A549 (cell line): ENCODE data around the gene RSPH9. TPM values are rescaled to one million over a fixed set of nuclear protein-coding genes. Genes with fewer than 3 reads are reported as not detected.

Experiments used
- ATAC-seq, 2 experiments: fragments of 200-7000 bp in 1 of 2; fragments of >200 bp in 1 of 2; cut with Nextera tagmentation in 1 of 2; cut with Tn5 transposase in 1 of 2; 3 replicates each; pipeline versions ENCODE4 v1.8.0 to v1.9.1; 2018 to 2020; ENCODE audit warnings: mild to moderate bottlenecking in 1 of 2, moderate library complexity in 1 of 2
- CTCF ChIA-PET: fragments of 300-600 bp; sonication (Branson Sonifier 250); formaldehyde crosslinking; extraction: SDS; loops from one replicate; lab custom pipeline; 2021; ENCODE audit warnings: antibody characterized with exemption, inconsistent platforms; lab: Yijun Ruan, JAX
- POLR2A ChIA-PET: fragments of 350-600 bp; formaldehyde crosslinking; extraction: SDS; loops from one replicate; lab custom pipeline; 2021; ENCODE audit warnings: antibody characterized with exemption, inconsistent platforms; lab: Yijun Ruan, JAX
- DNase-seq, 2 experiments: peaks; one replicate each; pipeline versions ENCODE4 v3.0.0 to v3.0.0-alpha.2; 2011 to 2016; ENCODE audit warnings: low read depth in 1 of 2, low spot score in 1 of 2
- FAIRE-seq: peaks from 2 replicates; lab custom pipeline; 2011; peaks lifted over from hg19 to GRCh38; lab: Jason Lieb, UNC
- H3K27ac ChIP-seq, 2 experiments: fragments of >200 bp; sonication (Bioruptor Twin); formaldehyde crosslinking; 3 replicates each; pipeline ENCODE4 v1.5.1; 2016 to 2017
- H3K4me1 ChIP-seq: fragments of >200 bp; sonication (Bioruptor Twin); formaldehyde crosslinking; 3 replicates; pipeline ENCODE4 v1.6.1; 2016
- H3K4me2 ChIP-seq: fragments of >200 bp; sonication (Bioruptor Twin); formaldehyde crosslinking; 3 replicates; pipeline ENCODE4 v1.6.1; 2016
- H3K4me3 ChIP-seq: fragments of >200 bp; sonication (Bioruptor Twin); formaldehyde crosslinking; 3 replicates; pipeline ENCODE4 v1.5.1; 2016
- H3K9me3 ChIP-seq: fragments of >200 bp; sonication (Bioruptor Twin); formaldehyde crosslinking; 3 replicates; pipeline ENCODE4 v1.6.1; 2016
- EHF ChIP-seq: fragments of 250-450 bp; sonication (Bioruptor Pico); IDR thresholded peaks from 2 replicates; pipeline ENCODE4 v1.5.0; 2020; ENCODE audit warnings: mild to moderate bottlenecking
- FOSB ChIP-seq: fragments of 250-450 bp; sonication (Bioruptor Pico); IDR thresholded peaks from 2 replicates; pipeline ENCODE4 v1.5.0; 2020; ENCODE audit warnings: mild to moderate bottlenecking, moderate library complexity
- FOXS1 ChIP-seq: fragments of 250-450 bp; sonication (Bioruptor Pico); IDR thresholded peaks from 2 replicates; pipeline ENCODE4 v1.5.0; 2020; ENCODE audit warnings: mild to moderate bottlenecking, moderate library complexity
- HEYL ChIP-seq: fragments of 250-450 bp; sonication (Bioruptor Pico); IDR thresholded peaks from 2 replicates; pipeline ENCODE4 v1.8.0; 2021; ENCODE audit warnings: mild to moderate bottlenecking, moderate library complexity
- HOXB5 ChIP-seq: fragments of 250-450 bp; sonication (Bioruptor Pico); IDR thresholded peaks from 2 replicates; pipeline ENCODE4 v1.5.0; 2020; ENCODE audit warnings: mild to moderate bottlenecking, moderate library complexity
- NPAS2 ChIP-seq: fragments of 250-450 bp; sonication (Bioruptor Pico); IDR thresholded peaks from 2 replicates; pipeline ENCODE4 v1.8.0; 2022; ENCODE audit warnings: mild to moderate bottlenecking, moderate library complexity, borderline replicate concordance
- NR3C1 ChIP-seq: fragments of >200 bp; sonication (Bioruptor Twin); formaldehyde crosslinking; IDR thresholded peaks from 3 replicates; pipeline ENCODE4 v1.6.1; 2017
- RARB ChIP-seq: fragments of 250-450 bp; sonication (Bioruptor Pico); IDR thresholded peaks from 2 replicates; pipeline ENCODE4 v1.8.0; 2021; ENCODE audit warnings: mild to moderate bottlenecking, moderate library complexity
- RFX5 ChIP-seq: fragments of 450-650 bp; IDR thresholded peaks from 2 replicates; pipeline ENCODE4 v1.7.1; 2014; ENCODE audit warnings: antibody characterized with exemption, mild to moderate bottlenecking, moderate library complexity
- SMC3 ChIP-seq: fragments of >200 bp; sonication (Bioruptor Twin); formaldehyde crosslinking; IDR thresholded peaks from 3 replicates; pipeline ENCODE4 v1.6.1; 2018; ENCODE audit warnings: inconsistent platforms
- TFCP2L1 ChIP-seq: fragments of 250-450 bp; sonication (Bioruptor Pico); IDR thresholded peaks from 2 replicates; pipeline ENCODE4 v1.5.0; 2021; ENCODE audit warnings: mild to moderate bottlenecking
- USF2 ChIP-seq: fragments of 450-650 bp; IDR thresholded peaks from 2 replicates; pipeline ENCODE4 v1.6.1; 2014; ENCODE audit warnings: antibody characterized with exemption
- ZC3H11A ChIP-seq: fragments of 450-650 bp; IDR thresholded peaks from 2 replicates; pipeline ENCODE4 v1.6.1; 2014; ENCODE audit warnings: antibody characterized with exemption, mild to moderate bottlenecking
- WGBS: methylation state at CpG from one replicate; pipeline ENCODE4 v1.1.6; 2017; ENCODE audit errors: missing lambda C conversion rate; 5-methylcytosine and 5-hydroxymethylcytosine counted together
- polyA plus RNA-seq, 4 experiments: library from polyadenylated mRNA; depleted of rRNA in 3 of 4; stranded (reverse); fragments of >200 nt; fragmentation: RNase III in 1 of 4; extraction: RNeasy Plus Mini Kit Qiagen cat#74134 plus additional on column Dnase treatment in 1 of 4; gene quantifications; 2 replicates in 3 of 4; 3 replicates in 1 of 4; pipeline ENCODE4 v1.2.3, GENCODE V29; 2011 to 2017
- TF ChIP-seq, protein P1 (sequence below): fragments of >200 bp; sonication (Bioruptor Twin); formaldehyde crosslinking; IDR thresholded peaks from 3 replicates; pipeline ENCODE4 v1.6.1; 2016

RSPH9 gene
- polyA plus RNA-seq, 2 of the 4 experiments (the other 2 are of a cell fraction): 0.14 to 0.18 TPM

DNA sequence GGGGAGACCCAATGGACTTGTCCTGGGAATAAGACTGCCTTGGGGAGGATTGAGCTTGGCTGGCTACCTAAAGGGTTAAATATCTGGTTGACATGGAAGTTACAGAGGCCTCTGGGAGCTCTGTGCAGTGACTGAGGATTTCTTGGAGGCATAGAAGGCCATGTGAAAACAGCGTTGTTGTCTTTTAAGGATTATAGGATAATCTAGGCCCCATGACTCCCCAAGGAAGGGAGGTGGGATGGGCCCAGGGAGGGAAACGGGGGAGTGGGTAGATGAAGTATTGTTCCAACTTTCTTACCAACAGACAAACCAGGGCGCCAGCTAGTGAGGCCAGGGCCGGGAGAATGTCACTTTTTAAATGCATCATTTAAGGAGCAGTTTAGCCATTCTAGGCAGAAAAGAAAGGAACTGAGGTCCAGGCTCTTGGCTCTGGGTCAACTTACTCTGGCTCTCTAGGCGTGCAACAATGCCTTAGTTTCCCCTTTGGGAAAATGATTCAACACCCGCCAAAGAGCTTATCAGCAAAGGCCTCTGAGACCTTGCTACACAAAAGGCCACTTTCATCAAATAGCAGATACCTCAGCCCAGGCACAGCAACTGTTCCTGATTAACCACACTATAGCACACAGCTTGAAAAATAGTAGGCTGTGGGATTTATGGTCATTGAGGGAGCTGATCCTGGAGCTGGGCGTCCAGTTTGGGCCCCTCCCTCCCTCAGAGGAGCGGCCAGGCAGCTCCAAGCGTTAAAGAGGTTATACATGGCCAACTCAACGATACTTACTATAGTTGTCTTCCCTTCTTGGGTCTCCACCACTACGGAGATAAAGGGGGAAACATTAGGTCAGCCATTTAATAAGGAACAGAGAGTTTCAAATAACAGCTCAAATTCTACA is 35.7 kb downstream of the RSPH9 start:
- Histone ChIP-seq H3K4me3 (no peak overlapping the region), H3K4me2 (no peak overlapping the region), H3K4me1 (no peaks in the 10 kb centered on the region), H3K27ac (no peak overlapping the region), H3K9me3 (no peaks in the 10 kb centered on the region)
- CTCF ChIA-PET: interaction anchor here (0.6 to 2.3 kb wide), 4 partner anchors 13 to 1296 kb away, joined by 3 to 10 read pairs (median 4); no protein-coding TSS in a partner anchor
- ATAC-seq: no peak
- POLR2A ChIA-PET: no interaction called here
- no peak for FAIRE-seq
- 91% methylated on average over 11 of the region's 11 CpGs for WGBS
- TF ChIP-seq RARB (no peak), HEYL (CRISPR knock-in tag) (no peak), USF2 (no peak), ZC3H11A (no peak), NPAS2 (no peak)
- TF ChIP-seq, protein P1, sequence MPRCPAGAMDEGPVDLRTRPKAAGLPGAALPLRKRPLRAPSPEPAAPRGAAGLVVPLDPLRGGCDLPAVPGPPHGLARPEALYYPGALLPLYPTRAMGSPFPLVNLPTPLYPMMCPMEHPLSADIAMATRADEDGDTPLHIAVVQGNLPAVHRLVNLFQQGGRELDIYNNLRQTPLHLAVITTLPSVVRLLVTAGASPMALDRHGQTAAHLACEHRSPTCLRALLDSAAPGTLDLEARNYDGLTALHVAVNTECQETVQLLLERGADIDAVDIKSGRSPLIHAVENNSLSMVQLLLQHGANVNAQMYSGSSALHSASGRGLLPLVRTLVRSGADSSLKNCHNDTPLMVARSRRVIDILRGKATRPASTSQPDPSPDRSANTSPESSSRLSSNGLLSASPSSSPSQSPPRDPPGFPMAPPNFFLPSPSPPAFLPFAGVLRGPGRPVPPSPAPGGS: no peak
- DNase-seq: no peak

DNA sequence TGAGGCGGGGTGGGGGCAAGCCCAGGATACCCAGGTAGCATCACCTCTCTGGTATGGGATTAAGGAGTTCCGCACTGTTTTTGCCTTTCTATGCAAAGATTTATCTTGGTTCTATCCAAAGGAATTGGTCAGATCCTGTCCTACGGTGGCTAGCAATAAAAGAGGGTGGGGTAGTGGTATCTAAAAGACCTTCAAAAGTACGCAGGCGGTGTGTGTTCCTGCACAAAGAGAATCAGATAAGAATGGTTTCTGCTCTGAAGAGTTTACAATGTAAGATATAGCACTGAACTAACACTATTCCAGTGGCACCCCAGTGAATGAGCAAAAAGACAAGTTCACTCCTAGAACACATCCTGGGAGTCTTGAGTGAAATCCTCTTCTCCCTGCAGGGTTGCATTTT is 36.5 kb downstream of the RSPH9 start:
- POLR2A ChIA-PET: no interaction called here

DNA sequence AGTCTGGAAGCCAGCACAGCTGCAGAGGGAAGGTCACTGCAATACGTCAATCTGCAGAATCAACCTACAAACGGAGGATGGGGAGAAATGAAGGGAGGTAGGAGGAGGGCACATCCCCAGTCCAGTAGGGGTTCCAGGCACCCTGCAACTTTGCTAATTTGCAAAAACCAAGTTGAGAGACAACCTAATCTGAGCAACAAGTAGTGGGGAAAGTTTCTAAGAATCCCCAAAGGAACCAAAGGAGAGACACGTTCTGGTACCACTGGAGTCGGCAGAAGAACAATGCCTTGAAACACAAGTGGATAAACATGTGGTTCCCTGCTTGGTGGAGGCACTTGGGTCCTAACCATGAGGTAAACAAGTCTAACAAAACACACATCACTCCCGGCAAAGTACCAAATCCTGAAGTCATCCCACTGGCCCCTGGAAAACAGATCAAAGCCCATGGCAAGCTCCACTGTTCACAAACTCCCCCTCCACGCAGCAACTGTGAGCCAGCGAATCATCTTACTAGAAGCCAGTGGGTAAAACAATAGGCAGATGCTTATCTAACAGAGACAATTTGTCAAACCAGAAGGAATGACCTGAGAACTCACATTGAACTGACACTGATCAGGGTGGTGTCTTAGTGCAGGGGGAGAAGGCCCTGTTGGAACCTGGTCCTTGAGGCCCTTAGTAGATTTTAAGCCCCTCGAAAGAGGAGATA is 38.0 kb downstream of the RSPH9 start:
- ChIA-PET CTCF (interaction anchor here (0.8 to 1.6 kb wide), 2 partner anchors 9 to 16 kb away, joined by 3 to 7 read pairs; no protein-coding TSS in a partner anchor), POLR2A (no interaction called here)
- Histone ChIP-seq H3K4me1 (peaks cover 7% of the 10 kb centered on the region; the same call in 2 of the 3 replicates), H3K27ac (no peak overlapping the region), H3K4me3 (no peak overlapping the region), H3K4me2 (no peak overlapping the region), H3K9me3 (no peaks in the 10 kb centered on the region)
- ATAC-seq: no peak
- TF ChIP-seq RFX5 (no peak), HOXB5 (CRISPR knock-in tag) (no peak), FOXS1 (CRISPR knock-in tag) (no peak), NR3C1 (no peak)
- WGBS: 84% methylated on average over 8 of the region's 8 CpGs
- DNase-seq: no peak
- FAIRE-seq: no peak

More for the DNA sequence above, 36.5 kb downstream of the RSPH9 start:
- Histone ChIP-seq H3K4me2 (no peak overlapping the region), H3K4me1 (peaks cover 1% of the 10 kb centered on the region; the same call in 1 of the 3 replicates), H3K4me3 (no peak overlapping the region), H3K9me3 (no peaks in the 10 kb centered on the region), H3K27ac (no peak overlapping the region)
- DNase-seq (no peak), FAIRE-seq (no peak), ATAC-seq (no peak)
- CTCF ChIA-PET: interaction anchor here (0.6 to 2.3 kb wide), 4 partner anchors 14 to 1296 kb away, joined by 3 to 10 read pairs (median 4); no protein-coding TSS in a partner anchor
- TF ChIP-seq TFCP2L1 (CRISPR knock-in tag): no peak
- TF ChIP-seq RARB: no peak
- 97% methylated on average over 5 of the region's 5 CpGs for WGBS

- ChIA-PET POLR2A (no interaction called here), CTCF (interaction anchor here (1.3 to 1.6 kb wide), 2 partner anchors 17 to 396 kb away, joined by 3 to 7 read pairs; no protein-coding TSS in a partner anchor)
- WGBS: 94% methylated on average over 1 of the region's 1 CpG
- FAIRE-seq: no peak
- Histone ChIP-seq H3K4me3 (no peak overlapping the region), H3K4me1 (peaks cover 11% of the 10 kb centered on the region; the same call in 2 of the 3 replicates), H3K27ac (no peak overlapping the region), H3K4me2 (no peak overlapping the region), H3K9me3 (no peaks in the 10 kb centered on the region)
- no peak for DNase-seq
- no peak for ATAC-seq
- TF ChIP-seq EHF (no peak), FOSB (CRISPR knock-in tag) (no peak), SMC3 (no peak)
Observed at GRCh38 chr6:43683708-43684455, 39.0 kb downstream of the RSPH9 start.
